Measurements from ENCODE around the gene CBARP. TPM values are rescaled to one million over a fixed set of nuclear protein-coding genes. Genes with fewer than 3 reads are reported as not detected.

The CBARP gene
- total and polyA plus RNA-seq, 2 of the 13 experiments (the other 11 are each of a cell fraction or from before 2014, with no cell fraction given): 1.2 to 1.4 TPM

DNA sequence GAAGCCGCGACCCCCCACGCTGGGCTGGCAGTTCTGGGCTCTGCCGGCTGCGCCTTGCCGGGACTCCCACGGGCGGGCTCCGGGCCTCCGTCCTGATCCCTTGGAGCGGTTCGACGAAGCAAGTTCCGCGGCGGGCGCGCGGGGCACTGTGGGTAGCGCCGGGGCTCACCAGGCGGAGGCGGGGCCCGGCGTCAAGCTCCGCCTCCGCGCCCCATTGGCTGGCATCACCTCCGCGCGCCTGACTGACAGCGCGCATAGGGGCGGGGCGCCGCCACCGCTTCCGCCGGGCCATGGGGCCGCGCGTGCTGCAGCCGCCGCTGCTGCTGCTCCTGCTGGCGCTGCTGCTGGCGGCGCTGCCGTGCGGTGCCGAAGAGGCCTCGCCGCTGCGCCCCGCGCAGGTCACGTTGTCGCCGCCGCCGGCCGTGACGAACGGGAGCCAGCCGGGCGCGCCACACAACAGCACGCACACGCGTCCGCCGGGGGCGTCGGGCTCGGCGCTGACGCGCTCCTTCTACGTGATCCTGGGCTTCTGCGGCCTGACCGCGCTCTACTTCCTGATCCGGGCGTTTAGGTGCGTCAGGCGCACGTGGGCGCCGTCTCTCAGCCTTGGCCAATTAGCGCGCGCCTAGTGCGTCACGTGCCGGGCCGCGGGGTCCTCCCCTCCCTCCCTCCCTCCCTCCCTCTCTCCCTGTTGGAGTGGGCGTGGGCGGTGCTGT is 37.6 kb upstream of the CBARP start, which contains the start of gene FAM174C (continued):
- TF ChIP-seq TCF12 (IDR thresholded peaks at IDR 0.05) (no peak), TCF12 (CRISPR knock-in tag; IDR thresholded peaks at IDR 0.05) (peak; percentile 90), KDM4B (CRISPR knock-in tag; IDR thresholded peaks at IDR 0.05) (no peak; the same call in 1 of the 2 replicates), NFYB (CRISPR knock-in tag; IDR thresholded peaks at IDR 0.05) (peak; percentile 79), ELF3 (CRISPR knock-in tag; IDR thresholded peaks at IDR 0.05) (peak; percentile 76; the same call in 1 of the 2 replicates), FOXC1 (CRISPR knock-in tag; IDR thresholded peaks at IDR 0.05; ENCODE audit: borderline replicate concordance) (peak; percentile 30; the same call in 1 of the 2 replicates), IKZF1 (IDR thresholded peaks at IDR 0.05) (no peak), SKI (IDR thresholded peaks at IDR 0.05; ENCODE audit: partially characterized antibody) (peak; percentile 14), KDM5B (CRISPR knock-in tag; IDR thresholded peaks at IDR 0.05; ENCODE audit: borderline replicate concordance) (peak; percentile 77)
- TF ChIP-seq, protein P1, sequence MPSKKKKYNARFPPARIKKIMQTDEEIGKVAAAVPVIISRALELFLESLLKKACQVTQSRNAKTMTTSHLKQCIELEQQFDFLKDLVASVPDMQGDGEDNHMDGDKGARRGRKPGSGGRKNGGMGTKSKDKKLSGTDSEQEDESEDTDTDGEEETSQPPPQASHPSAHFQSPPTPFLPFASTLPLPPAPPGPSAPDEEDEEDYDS (CRISPR knock-in tag; IDR thresholded peaks at IDR 0.05): peak; percentile 23; the same call in 1 of the 2 replicates
- TF ChIP-seq, protein P2, sequence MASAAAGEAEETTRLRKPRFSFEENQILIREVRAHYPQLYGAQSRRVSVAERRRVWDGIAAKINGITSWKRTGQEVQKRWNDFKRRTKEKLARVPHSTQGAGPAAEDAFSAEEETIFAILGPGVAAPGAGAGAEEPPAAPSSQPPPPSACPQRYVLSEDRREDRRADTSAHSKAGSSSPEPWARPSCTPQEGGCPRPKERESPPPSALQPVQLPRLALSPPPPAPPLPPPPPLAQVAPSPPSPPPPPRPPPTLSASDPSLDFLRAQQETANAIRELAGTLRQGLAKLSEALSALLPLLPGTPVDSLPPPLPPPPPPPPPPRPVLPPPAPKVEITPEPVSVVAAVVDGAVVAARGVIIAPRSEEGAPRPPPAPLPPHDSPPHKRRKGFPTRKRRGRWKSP (CRISPR knock-in tag; IDR thresholded peaks at IDR 0.05): no peak

DNA sequence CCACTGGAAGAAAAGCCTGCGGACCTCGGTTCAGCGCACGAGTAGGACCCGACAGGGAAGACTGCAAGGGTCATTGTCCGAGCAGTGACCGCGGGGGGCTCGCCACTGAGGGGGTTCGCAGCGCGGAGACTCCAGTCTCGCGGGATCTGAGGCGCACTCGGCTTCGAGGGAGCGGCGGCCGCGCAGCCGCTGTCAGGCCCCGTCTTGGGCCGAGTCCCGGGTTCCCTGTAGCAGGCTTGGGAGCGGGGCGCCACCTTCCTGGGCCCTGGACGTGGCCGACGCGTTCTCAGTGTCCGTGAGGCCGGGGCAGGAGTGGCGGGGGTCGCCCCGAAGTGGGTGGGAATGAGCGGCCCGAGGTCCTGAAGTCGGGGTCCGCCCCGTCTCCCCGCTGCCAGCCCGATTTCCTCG is 37.1 kb upstream of the CBARP start:
- no peaks in the 10 kb centered on the region for H3K27me3 ChIP-seq (ENCODE audit: control insufficient read depth in 1 of 2, insufficient read depth in 2 of 2, low read length in 2 of 2)
- H3K27ac ChIP-seq (ENCODE audit: extremely low read length, insufficient read depth, low read length): peak overlapping the region; percentile 100
- no peak for DNase-seq (ENCODE audit: low spot score)
- BruUV-seq (replicated peaks): no TSS peak
- ATAC-seq: peak; percentile 0; the same call in 1 of the 3 replicates
- ChIA-PET CTCF (ENCODE audit: low intra/inter-chr PET ratio, low total read pairs) (no interaction called here), POLR2A (interaction anchor here (0.5 to 4.2 kb wide), 17 partner anchors 9 to 284 kb away, joined by 3 to 41 read pairs (median 4); a partner anchor contains a TSS)
- peaks cover 64% of the 10 kb centered on the region for H3K4me1 ChIP-seq (ENCODE audit: insufficient read depth, low read length)
- H3K4me2 ChIP-seq (ENCODE audit: low read depth, low read length): peak overlapping the region; percentile 86
- peaks cover 32% of the 10 kb centered on the region for H4K20me1 ChIP-seq (ENCODE audit: insufficient read depth, low read length)
- peak overlapping the region; percentile 24 to 85 (median 51); a peak in 3 of 6 replicates for H3K4me3 ChIP-seq (replicated peaks in 1 of 3; ENCODE audit: insufficient read depth in 1 of 3, low read depth in 2 of 3, low read length in 3 of 3)
- WGBS (ENCODE audit: low lambda C conversion rate): 98% methylated on average over 9 of the region's 44 CpGs
- no peak for FAIRE-seq
- peak overlapping the region; percentile 95 for H3K9ac ChIP-seq (ENCODE audit: insufficient read depth, low read depth, low read length)
- peaks cover 32% of the 10 kb centered on the region for H3K79me2 ChIP-seq (ENCODE audit: insufficient read depth, low read length)
- H3K9me3 ChIP-seq (ENCODE audit: low read length): no peaks in the 10 kb centered on the region
- in situ Hi-C loops (cut with HindIII; ENCODE audit: extremely low pct_ligation_motif_present, low pct_unique_long_range_greater_than_20kb): loop anchor here (5.0 kb wide), 1 partner anchor 33 kb away; the partner anchor contains the start of gene ATP5F1D
- no peak overlapping the region for H2AFZ ChIP-seq (ENCODE audit: low read length)
- intact Hi-C loops (cut with micrococcal nuclease; ENCODE audit: unreplicated experiment): no loop called here
- H3K36me3 ChIP-seq (replicated peaks in 1 of 2; ENCODE audit: control insufficient read depth in 1 of 2, insufficient read depth in 2 of 2, low read length in 2 of 2): peaks cover 21 to 55% of the 10 kb centered on the region in 2 experiments
- TF ChIP-seq ZFY (CRISPR knock-in tag; IDR thresholded peaks at IDR 0.05) (no peak), ZBTB38 (CRISPR knock-in tag; IDR thresholded peaks at IDR 0.05) (peak; percentile 85), JUN (CRISPR knock-in tag; IDR thresholded peaks at IDR 0.05) (no peak; the same call in 1 of the 2 replicates), ZNF572 (CRISPR knock-in tag; IDR thresholded peaks at IDR 0.05) (peak; percentile 81; the same call in 1 of the 2 replicates), ZNF772 (CRISPR knock-in tag; IDR thresholded peaks at IDR 0.05) (0 out of 2 replicates have a peak, but pooled peaks have one; percentile 75), ZNF850 (CRISPR knock-in tag; conservative IDR thresholded peaks at IDR 0.05) (no peak), HOXA9 (CRISPR knock-in tag; IDR thresholded peaks at IDR 0.05; ENCODE audit: borderline replicate concordance) (no peak), ZNF230 (CRISPR knock-in tag; IDR thresholded peaks at IDR 0.05) (no peak), POLR2AphosphoS5 (IDR thresholded peaks at IDR 0.05; ENCODE audit: low read depth, low read length) (no peak), DR1 (CRISPR knock-in tag; IDR thresholded peaks at IDR 0.05) (peak; percentile 6; the same call in 1 of the 2 replicates), FOXK2 (IDR thresholded peaks at IDR 0.05) (no peak), TBX3 (IDR thresholded peaks at IDR 0.05; ENCODE audit: borderline replicate concordance) (no peak)
- TF ChIP-seq, protein P3, sequence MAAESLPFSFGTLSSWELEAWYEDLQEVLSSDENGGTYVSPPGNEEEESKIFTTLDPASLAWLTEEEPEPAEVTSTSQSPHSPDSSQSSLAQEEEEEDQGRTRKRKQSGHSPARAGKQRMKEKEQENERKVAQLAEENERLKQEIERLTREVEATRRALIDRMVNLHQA (CRISPR knock-in tag; IDR thresholded peaks at IDR 0.05): no peak
